H9 (cell line): ENCODE data around the gene NAA50. TPM values are rescaled to one million over a fixed set of nuclear protein-coding genes. Genes with fewer than 3 reads are reported as not detected.

Source experiments
- DNase-seq: peaks from one replicate; pipeline ENCODE4 v3.0.0-alpha.2; 2017
- H2AFZ ChIP-seq: one replicate; pipeline ENCODE4 v1.6.1; 2013; ENCODE audit warnings: mild to moderate bottlenecking, low read length, control low read depth, moderate library complexity
- H2AK5ac ChIP-seq: 2 replicates; pipeline ENCODE4 v1.6.1; 2013; ENCODE audit warnings: low read length, control low read depth, mixed read lengths; ENCODE audit not compliant: insufficient read length
- H2BK120ac ChIP-seq: one replicate; pipeline ENCODE4 v1.6.1; 2013; ENCODE audit warnings: low read depth, mild to moderate bottlenecking, low read length, control low read depth, inconsistent platforms; ENCODE audit not compliant: poor library complexity, severe bottlenecking
- H2BK12ac ChIP-seq: 2 replicates; pipeline ENCODE4 v1.6.1; 2013; ENCODE audit warnings: low read length, control low read depth, mixed read lengths, low read depth; ENCODE audit not compliant: insufficient read length
- H2BK15ac ChIP-seq: 2 replicates; pipeline ENCODE4 v1.6.1; 2013; ENCODE audit warnings: low read depth, low read length, control low read depth
- H2BK20ac ChIP-seq: one replicate; pipeline ENCODE4 v1.6.1; 2013; ENCODE audit warnings: low read depth, mild to moderate bottlenecking, low read length, control low read depth, inconsistent platforms; ENCODE audit not compliant: poor library complexity, severe bottlenecking
- H2BK5ac ChIP-seq: 2 replicates; pipeline ENCODE4 v1.6.1; 2013; ENCODE audit warnings: low read length, control low read depth, mixed read lengths; ENCODE audit not compliant: insufficient read length
- H3K14ac ChIP-seq: 2 replicates; pipeline ENCODE4 v1.6.1; 2013; ENCODE audit warnings: low read length, control low read depth; ENCODE audit not compliant: insufficient read depth
- H3K18ac ChIP-seq: 2 replicates; pipeline ENCODE4 v1.6.1; 2013; ENCODE audit warnings: low read depth, mild to moderate bottlenecking, mixed read lengths, low read length, control low read depth; ENCODE audit not compliant: insufficient read length
- H3K23ac ChIP-seq: 2 replicates; pipeline ENCODE4 v1.6.1; 2013; ENCODE audit warnings: low read length, control low read depth, mixed read lengths, low read depth; ENCODE audit not compliant: insufficient read length
- H3K23me2 ChIP-seq: 2 replicates; pipeline ENCODE4 v1.6.1; 2013; ENCODE audit warnings: low read depth, mild to moderate bottlenecking, mixed read lengths, low read length, control low read depth; ENCODE audit not compliant: insufficient read length, poor library complexity, severe bottlenecking
- H3K27ac ChIP-seq: 2 replicates; pipeline ENCODE4 v1.5.1; 2013; ENCODE audit warnings: low read length, control low read depth, mixed read lengths, low read depth; ENCODE audit not compliant: insufficient read length
- H3K27me3 ChIP-seq: 2 replicates; pipeline ENCODE4 v1.6.1; 2013; ENCODE audit warnings: low read length, control low read depth, inconsistent platforms; ENCODE audit not compliant: insufficient read depth
- H3K4ac ChIP-seq: 2 replicates; pipeline ENCODE4 v1.6.1; 2013; ENCODE audit warnings: low read depth, mild to moderate bottlenecking, control low read depth, inconsistent platforms, low read length, moderate library complexity
- H3K4me1 ChIP-seq: 2 replicates; pipeline ENCODE4 v1.6.1; 2013; ENCODE audit warnings: low read length, control low read depth, inconsistent platforms; ENCODE audit not compliant: insufficient read depth
- H3K4me2 ChIP-seq: 2 replicates; pipeline ENCODE4 v1.6.1; 2013; ENCODE audit warnings: low read length, control low read depth, mixed read lengths; ENCODE audit not compliant: insufficient read length, insufficient read depth
- H3K56ac ChIP-seq: 2 replicates; pipeline ENCODE4 v1.6.1; 2013; ENCODE audit warnings: low read depth, mild to moderate bottlenecking, mixed read lengths, low read length, control low read depth; ENCODE audit not compliant: insufficient read length
- H3K79me1 ChIP-seq: 2 replicates; pipeline ENCODE4 v1.6.1; 2013; ENCODE audit warnings: low read depth, mild to moderate bottlenecking, moderate library complexity, low read length, control low read depth, inconsistent platforms; ENCODE audit not compliant: insufficient read depth, poor library complexity, severe bottlenecking
- H3K79me2 ChIP-seq: 2 replicates; pipeline ENCODE4 v1.6.1; 2013; ENCODE audit warnings: low read length, control low read depth, inconsistent platforms; ENCODE audit not compliant: insufficient read depth
- H3K9ac ChIP-seq: 2 replicates; pipeline ENCODE4 v1.6.1; 2013; ENCODE audit warnings: low read length, control low read depth, mixed read lengths; ENCODE audit not compliant: insufficient read length; ENCODE audit errors: extremely low read depth
- H3K9me3 ChIP-seq: one replicate; pipeline ENCODE4 v1.6.1; 2013; ENCODE audit warnings: low read depth, low read length, inconsistent platforms; ENCODE audit not compliant: control insufficient read depth
- H3T11ph ChIP-seq: one replicate; pipeline ENCODE4 v1.6.1; 2013; ENCODE audit warnings: mild to moderate bottlenecking, low read length, control low read depth, inconsistent platforms
- H4K20me1 ChIP-seq: one replicate; pipeline ENCODE4 v1.6.1; 2013; ENCODE audit not compliant: control insufficient read depth, insufficient read length, insufficient read depth
- H4K5ac ChIP-seq: 2 replicates; pipeline ENCODE4 v1.6.1; 2013; ENCODE audit warnings: low read depth, mild to moderate bottlenecking, mixed read lengths, low read length, control low read depth; ENCODE audit not compliant: insufficient read length
- H4K8ac ChIP-seq: replicated peaks from 2 replicates; pipeline ENCODE4 v1.6.1; 2013; ENCODE audit warnings: low read length, control low read depth, mixed read lengths, low read depth; ENCODE audit not compliant: insufficient read length
- H4K91ac ChIP-seq: 2 replicates; pipeline ENCODE4 v1.6.1; 2013; ENCODE audit warnings: low read depth, mild to moderate bottlenecking, moderate library complexity, mixed read lengths, low read length, control low read depth; ENCODE audit not compliant: insufficient read length
- H3K27ac Mint-ChIP-seq, 3 experiments: 2 replicates in 2 of 3; 3 replicates in 1 of 3; pipeline ENCODE4 v1.8.0; 2020 to 2021; ENCODE audit warnings: mixed read lengths in 3 of 3, mild to moderate bottlenecking in 1 of 3, moderate library complexity in 1 of 3
- H3K27me3 Mint-ChIP-seq: 2 replicates; pipeline ENCODE4 v1.8.0; 2021; ENCODE audit warnings: low read depth, mild to moderate bottlenecking, moderate library complexity, mixed read lengths
- H3K36me3 Mint-ChIP-seq, 3 experiments: 2 replicates in 2 of 3; 3 replicates in 1 of 3; pipeline ENCODE4 v1.8.0; 2020 to 2021; ENCODE audit warnings: low read depth in 3 of 3, mixed read lengths in 3 of 3; ENCODE audit not compliant: insufficient read depth in 1 of 3
- H3K4me1 Mint-ChIP-seq, 2 experiments: 2 replicates each; pipeline ENCODE4 v1.8.0; 2020; ENCODE audit warnings: mixed read lengths in 2 of 2
- H3K4me3 Mint-ChIP-seq, 2 experiments: 2 replicates in 1 of 2; 3 replicates in 1 of 2; pipeline ENCODE4 v1.8.0; 2020 to 2021; ENCODE audit warnings: mild to moderate bottlenecking in 2 of 2, mixed read lengths in 2 of 2, moderate library complexity in 1 of 2
- H3K9me3 Mint-ChIP-seq, 2 experiments: 2 replicates in 1 of 2; 3 replicates in 1 of 2; pipeline ENCODE4 v1.8.0; 2020; ENCODE audit warnings: mild to moderate bottlenecking in 2 of 2, mixed read lengths in 2 of 2, moderate library complexity in 1 of 2
- total RNA-seq: library from RNA; stranded (reverse); gene quantifications from 2 replicates; pipeline ENCODE4 v1.2.1, GENCODE V29; 2021
- TF ChIP-seq, protein P1 (sequence below): fragments of 200-600 bp; sonication (generic); conservative IDR thresholded peaks from 3 replicates; pipeline ENCODE4 v1.8.0; 2021; ENCODE audit warnings: antibody characterized with exemption, mild to moderate bottlenecking

Gene NAA50
- total RNA-seq, 1 experiment from 2014 or later, result 216 TPM

DNA sequence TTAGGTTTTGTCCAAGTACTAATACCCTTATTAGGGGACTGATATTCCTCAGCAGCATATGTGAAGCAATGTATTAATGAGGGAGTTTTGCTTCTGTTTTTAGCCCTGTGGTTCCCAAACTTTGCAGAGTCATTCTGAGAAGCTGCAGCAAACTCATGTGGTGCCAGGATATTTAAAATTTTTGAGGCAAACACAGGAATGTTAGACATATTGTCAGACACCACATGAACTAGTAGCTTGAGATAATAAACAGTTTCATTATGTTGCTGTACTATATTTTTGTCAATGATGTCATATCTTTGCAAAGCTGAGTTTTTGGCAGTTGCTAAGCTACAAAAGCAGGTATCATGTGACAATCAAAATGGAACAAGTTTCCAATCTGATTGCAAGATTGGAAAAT is 37.4 kb upstream of the NAA50 start:
- H3K27ac Mint-ChIP-seq, result no peak overlapping the region
- H3K4me2 ChIP-seq, result no peak overlapping the region
- DNase-seq, result no peak

More for the DNA sequence above, 37.4 kb upstream of the NAA50 start:
- H3K79me2 ChIP-seq, result no peaks in the 10 kb centered on the region
- H3K9me3 ChIP-seq, result no peaks in the 10 kb centered on the region
- no peak overlapping the region for H2BK120ac ChIP-seq
- Mint-ChIP-seq H3K4me1 (peaks cover 3 to 9% of the 10 kb centered on the region in 2 experiments; a peak in 3 of 4 replicates), H3K27me3 (no peaks in the 10 kb centered on the region), H3K36me3 (peaks cover 4 to 18% (median 9%) of the 10 kb centered on the region in 3 experiments; a peak in 6 of 7 replicates), H3K4me3 (no peak overlapping the region), H3K9me3 (no peaks in the 10 kb centered on the region)
- H3K23me2 ChIP-seq, result no peaks in the 10 kb centered on the region
- H2BK15ac ChIP-seq, result no peak overlapping the region
- no peak overlapping the region for H3K14ac ChIP-seq
- H2BK12ac ChIP-seq, result no peak overlapping the region
- H3K27me3 ChIP-seq, result no peaks in the 10 kb centered on the region
- H4K5ac ChIP-seq, result no peak overlapping the region
- no peak overlapping the region for H3K18ac ChIP-seq
- H3K27ac ChIP-seq, result no peak overlapping the region
- no peak overlapping the region for H3K4ac ChIP-seq
- H3T11ph ChIP-seq, result no peak overlapping the region
- TF ChIP-seq, protein P1, sequence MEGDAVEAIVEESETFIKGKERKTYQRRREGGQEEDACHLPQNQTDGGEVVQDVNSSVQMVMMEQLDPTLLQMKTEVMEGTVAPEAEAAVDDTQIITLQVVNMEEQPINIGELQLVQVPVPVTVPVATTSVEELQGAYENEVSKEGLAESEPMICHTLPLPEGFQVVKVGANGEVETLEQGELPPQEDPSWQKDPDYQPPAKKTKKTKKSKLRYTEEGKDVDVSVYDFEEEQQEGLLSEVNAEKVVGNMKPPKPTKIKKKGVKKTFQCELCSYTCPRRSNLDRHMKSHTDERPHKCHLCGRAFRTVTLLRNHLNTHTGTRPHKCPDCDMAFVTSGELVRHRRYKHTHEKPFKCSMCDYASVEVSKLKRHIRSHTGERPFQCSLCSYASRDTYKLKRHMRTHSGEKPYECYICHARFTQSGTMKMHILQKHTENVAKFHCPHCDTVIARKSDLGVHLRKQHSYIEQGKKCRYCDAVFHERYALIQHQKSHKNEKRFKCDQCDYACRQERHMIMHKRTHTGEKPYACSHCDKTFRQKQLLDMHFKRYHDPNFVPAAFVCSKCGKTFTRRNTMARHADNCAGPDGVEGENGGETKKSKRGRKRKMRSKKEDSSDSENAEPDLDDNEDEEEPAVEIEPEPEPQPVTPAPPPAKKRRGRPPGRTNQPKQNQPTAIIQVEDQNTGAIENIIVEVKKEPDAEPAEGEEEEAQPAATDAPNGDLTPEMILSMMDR, result no peak
- no peak overlapping the region for H3K56ac ChIP-seq
- H4K91ac ChIP-seq, result no peak overlapping the region
- no peak overlapping the region for H2BK5ac ChIP-seq
- no peak overlapping the region for H2AK5ac ChIP-seq
- no peaks in the 10 kb centered on the region for H3K79me1 ChIP-seq
- H2BK20ac ChIP-seq, result peak overlapping the region; percentile 45
- no peak overlapping the region for H4K8ac ChIP-seq
- H4K20me1 ChIP-seq, result no peaks in the 10 kb centered on the region
- no peak overlapping the region for H3K23ac ChIP-seq
- H3K4me1 ChIP-seq, result peaks cover 3% of the 10 kb centered on the region; the same call in 1 of the 2 replicates
- H2AFZ ChIP-seq, result no peak overlapping the region
- H3K9ac ChIP-seq, result no peak overlapping the region
